ENCODE measurements around the gene PIWIL1.

The PIWIL1 gene

DNA sequence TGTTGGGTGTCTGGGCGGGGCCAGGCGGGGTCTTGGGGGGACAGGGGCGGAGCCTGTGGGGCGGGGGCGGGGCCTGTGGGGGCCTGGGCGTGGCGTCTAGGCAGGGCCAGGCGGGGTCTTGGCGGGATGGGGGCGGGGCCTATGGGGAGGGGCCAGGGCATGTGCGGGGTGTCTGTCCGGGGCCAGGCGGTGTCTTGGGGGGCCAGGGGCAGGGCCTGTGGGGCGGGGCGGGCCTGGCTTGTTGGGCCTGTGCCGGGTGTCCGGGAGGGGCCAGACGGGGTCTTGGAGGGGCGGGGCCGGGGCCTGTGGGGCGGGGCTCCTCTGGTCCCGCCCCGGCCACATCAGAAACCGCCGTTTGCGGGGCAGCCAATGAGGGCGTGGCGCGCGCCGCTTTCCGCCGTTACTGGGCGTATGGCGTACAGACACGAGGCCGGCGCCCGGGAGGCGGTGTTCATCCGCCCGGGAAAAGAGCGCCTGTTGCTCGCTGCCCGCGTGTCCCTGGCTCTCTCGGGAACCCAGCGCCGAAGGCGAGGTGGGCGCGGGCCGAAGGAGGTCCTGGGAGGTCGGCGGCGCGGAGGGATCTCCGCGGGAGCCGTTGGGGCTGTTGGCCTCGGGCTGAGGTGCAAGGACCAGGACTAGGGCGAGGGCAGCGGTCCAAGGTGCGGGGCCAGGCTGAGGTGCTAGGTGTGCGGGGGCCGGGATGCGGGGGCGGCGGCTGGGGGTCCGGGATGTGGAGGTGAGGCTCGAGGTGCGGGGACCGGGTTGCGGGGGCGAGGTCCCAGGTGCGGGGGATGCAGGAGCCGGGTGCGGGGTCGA, at the start of gene PIWIL1:
TSS of gene PIWIL1 (plus strand) at position 400 of the 816 bp plus-strand sequence. CDS start 4,705 bp downstream, outside the sequence.
- DNase-seq: no peak

DNA sequence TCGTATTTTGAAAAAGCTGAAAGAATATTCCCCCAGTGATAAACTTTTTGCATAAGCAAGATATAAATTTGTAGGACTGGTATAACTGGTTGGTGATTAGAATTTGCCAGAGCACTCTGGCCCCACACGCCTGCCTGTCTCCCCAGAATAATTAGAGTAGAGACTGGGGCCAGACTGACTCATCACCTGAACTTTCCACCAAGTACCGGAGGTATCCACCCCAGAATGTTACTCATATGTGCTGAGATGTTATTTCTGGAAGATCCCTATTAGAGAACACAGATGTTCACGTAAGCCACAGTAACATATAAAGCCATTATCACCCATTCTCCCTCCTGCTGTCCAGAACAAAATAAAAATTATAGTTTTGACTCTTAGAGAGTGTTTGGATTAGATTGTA, 49.5 kb upstream of the PIWIL1 start:
- DNase-seq: no peak

DNA sequence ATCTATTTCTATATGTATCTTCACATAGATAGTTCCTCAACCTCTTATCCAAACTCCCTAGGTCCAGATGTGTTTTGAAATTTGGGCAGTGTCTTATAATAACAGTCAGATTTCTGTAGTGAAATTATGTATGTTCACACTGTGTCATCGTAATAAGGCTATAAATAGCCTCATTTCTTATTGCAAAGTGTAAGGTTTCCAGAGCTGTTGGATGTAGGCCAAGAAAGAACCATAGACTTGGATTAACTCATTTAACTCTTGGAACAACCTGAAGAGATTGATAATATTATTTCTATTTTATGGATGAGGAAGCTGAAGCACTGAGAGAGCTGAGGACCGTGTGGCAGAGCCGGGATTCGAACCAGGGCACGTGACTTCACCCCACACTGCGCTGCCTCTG, 49.0 kb upstream of the PIWIL1 start:
- no peak for DNase-seq

DNA sequence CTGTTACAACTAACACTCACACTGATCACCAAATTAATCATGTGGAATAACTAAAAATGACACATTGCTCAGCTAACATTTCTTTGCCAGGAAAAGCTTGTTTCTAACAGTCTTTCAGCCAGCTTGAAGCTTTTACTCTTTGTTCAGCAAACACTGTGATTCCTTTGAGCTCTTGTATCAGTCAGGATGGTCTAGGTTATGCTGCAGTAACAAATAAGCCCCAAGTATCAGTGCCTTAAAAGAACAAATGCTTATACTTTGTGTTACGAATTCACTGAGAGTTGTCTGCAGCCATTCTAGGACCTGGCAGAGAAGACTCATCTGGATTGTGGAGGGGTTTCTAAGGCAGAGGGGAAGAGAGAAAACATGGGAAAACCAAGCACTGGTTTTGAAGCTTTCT, 47.6 kb upstream of the PIWIL1 start:
- no peak for DNase-seq

DNA sequence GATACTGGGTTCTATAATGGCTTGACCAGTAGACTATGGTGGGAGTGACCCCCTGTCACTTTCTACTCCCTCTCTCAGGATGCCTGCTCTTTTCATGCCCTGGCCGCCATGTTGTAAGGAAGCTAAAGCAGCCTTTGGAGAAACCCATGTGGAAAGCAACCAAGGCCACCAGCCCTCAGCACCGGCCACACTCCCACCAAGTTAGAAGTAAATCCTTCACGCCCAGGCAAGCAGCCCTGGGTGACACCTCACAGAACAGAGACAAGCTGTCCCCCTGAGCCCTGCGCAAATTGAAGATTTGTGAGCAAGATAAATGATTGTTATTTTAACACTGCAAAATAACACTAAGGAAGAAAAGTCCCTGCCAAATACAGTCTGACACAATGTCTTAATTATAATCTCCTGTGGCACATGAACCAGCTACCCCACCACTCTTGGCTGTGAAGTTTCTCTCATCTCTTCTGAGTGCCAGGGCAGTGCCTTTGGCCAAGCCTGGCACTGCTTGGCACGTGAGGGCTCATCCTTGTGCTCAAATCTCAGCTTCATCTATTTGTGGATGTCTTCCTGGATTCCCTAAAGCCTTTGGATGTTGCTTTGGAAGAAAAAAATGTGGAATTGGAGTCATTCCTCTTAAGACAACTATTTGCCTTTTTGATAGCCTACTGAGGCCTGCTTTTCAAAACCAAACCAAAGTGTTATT, 39.2 kb upstream of the PIWIL1 start:
- DNase-seq: no peak

DNA sequence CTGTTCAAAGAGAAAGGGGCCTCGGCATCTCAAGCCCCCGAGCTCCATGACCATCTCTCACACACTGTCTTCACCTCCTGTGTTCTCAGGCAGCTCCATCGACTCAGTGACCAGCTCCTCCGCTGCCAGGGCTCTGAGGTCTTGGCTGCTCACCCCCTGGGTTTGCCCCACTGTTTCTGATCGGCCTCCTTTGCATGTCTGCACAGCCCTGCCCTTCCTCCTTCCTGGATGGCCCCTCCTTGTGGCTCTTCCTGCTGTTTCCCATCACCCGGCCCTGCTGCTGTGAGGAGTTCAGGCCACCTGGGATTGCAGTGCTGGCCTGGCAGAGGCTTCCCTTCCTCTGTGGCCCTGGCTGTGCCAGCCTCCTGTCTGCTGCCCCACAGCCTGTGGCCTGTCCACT, 38.1 kb upstream of the PIWIL1 start:
- DNase-seq: no peak

DNA sequence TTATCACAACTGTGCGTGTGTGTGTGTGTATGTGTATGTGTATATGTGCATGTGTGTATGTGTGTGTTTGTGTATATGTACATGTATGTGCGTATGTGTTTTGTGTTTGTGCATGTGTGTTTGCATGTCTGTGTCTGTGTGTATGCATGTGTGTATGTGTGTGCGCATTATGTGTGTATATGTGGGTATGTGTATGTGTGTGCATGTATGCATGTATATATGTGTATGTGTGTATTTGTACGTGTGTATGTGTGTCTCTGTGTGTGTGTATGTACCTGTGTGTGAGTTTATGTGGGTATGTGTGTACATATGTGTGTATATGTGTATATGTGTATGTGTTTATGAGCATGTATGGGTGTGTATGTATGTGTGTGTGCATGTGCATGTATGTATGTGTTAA, 37.6 kb upstream of the PIWIL1 start:
- DNase-seq: no peak

DNA sequence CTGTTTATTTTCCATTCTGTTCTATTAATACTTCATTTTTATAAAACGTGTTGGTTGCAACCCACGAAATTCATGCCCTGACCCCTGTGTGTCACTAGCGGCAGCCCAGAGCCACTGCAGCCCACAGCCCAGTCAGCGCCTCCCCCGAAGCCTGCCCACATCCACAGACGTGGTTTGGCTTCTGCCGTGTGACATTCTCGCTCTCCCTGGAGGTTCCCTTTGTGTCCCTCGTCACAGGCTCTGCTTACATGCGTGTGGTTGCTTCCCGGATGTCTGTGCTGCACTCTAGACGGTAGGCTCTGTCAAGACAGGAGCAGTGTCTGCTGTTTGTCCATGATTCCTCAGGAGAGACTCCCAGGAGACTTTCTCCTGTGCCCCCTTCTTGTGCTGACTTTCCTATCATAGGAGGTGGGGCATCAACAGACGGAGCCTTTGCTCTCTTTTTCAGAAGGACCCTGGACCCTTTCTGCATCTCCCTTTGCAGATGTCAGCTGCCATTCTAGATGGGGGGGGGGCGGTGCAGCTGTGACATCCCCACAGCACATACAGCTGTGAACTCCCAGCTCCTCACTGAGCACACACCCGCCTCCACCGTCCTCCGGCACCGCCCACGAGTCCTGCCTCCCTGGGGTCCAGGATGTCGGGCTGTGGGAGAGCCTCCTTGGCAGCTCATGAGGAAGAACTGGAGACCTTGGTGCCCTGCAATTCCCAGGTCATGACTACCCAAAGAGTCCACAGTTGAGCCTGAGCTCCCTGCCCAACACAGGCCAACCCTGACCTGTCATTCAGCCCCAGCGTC, 36.8 kb upstream of the PIWIL1 start:
- DNase-seq: no peak

DNA sequence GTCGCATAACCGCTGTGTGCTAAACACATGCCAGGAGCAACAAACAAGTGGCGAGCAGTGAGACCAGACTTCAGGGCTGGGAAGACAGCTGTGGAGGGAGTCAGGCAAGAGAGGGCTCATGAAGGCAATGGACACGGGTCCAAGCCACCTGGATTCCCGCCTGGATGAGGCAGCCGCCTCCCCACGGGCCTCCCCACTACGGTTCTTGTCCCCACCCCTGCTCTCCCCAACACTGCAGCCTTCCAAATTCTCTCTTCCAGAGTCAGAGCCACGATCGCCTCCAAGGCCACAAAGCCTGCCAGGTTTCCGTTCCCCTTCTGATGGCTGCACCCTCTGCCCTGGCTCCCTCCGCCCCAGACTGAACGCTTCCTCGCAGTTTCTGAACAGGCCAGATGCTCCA, 36.1 kb upstream of the PIWIL1 start:
- DNase-seq: no peak

DNA sequence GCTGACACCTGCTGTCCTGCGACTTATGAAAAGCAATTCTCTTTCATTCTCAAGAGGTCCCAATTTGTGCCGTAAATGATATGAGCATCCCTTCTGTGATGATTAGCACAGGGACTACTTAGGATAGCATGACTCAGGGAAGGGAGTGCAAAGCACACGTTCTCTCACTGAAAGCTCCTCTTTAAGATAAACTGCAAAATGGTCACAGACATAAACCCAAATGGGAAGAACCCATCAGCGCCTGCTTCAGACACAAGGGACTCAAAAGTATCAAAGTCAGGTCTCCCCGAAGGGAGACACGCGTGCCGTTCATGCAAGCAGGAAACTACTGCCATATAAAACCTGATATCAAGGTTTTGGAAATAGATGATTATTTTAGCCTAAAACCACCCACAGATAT, 33.9 kb upstream of the PIWIL1 start:
- no peak for DNase-seq

DNA sequence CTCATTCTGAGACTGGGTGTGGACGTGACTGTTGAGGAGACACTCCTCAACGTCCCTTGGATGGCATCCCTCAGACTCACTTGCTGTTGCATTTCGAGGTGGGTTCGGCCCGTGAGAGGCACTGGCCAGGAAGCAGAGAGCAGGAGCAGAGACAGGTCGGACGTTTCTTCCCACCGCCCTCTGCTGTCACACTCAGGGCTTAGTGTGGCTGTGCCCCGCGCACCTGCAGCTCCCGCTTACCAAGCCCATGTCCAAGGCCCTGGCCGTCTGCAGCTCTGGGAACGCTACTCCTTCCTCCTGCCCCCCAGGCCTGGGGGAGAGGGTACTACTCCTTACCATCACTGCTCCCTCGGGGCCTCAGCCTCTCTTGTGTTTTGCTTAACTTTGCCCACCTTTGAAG, 29.8 kb upstream of the PIWIL1 start:
- DNase-seq: no peak

DNA sequence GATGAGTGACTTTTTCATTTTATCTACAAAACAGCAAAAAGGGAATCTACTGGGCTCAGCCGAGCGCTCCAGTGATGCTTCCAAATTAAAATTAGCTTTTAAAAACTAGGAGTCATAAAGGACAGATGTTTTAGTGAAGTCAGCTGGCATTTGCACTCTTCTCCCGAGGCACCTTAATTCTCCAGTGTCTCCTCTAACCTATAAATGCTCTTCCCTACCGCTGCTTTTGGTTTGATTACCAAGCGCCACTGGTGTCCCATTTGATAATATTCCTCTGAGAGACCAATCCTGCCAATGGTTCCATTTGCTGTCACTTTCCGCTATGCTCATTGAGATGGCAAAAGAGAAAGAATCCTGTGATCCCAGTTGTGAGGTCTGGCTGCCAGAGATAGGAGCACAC, 29.3 kb upstream of the PIWIL1 start:
- DNase-seq: no peak

DNA sequence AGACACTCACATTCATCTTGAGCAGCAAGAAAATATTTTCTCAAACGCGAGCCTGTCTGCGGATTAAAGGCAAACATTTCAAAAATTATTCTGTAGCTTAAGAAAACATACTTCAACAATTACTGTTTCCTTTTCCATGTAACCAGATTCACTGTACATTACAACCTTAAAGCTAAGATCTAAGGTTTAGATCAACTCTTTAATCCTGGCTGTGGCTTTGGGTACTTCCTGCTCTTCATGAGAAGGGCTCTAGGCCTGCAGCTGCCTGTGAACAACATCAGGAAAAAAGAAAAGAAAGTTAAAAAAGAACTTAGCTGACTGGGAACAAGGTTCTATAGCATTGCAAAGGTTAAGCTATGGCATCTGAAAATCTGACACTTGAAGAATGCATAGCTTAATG, 21.4 kb upstream of the PIWIL1 start:
- DNase-seq: no peak

DNA sequence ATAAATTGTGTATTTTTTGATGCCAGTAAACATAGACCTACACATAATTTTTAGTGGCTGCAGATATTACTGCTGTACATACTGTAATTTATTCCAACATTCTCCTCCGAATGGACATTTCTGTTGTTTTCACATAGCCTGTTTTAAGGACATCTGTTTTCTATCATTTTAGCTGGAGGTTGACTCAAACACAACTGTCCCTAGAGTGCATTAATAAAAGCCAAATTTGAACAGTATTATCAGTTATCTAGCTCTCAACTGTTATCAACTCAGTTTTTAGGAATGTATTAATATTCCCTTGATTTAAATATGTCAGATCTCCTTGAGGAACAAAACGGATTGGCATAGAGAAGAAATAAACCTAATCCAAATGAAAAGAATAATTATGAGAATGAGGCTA, 17.2 kb upstream of the PIWIL1 start:
- no peak for DNase-seq

DNA sequence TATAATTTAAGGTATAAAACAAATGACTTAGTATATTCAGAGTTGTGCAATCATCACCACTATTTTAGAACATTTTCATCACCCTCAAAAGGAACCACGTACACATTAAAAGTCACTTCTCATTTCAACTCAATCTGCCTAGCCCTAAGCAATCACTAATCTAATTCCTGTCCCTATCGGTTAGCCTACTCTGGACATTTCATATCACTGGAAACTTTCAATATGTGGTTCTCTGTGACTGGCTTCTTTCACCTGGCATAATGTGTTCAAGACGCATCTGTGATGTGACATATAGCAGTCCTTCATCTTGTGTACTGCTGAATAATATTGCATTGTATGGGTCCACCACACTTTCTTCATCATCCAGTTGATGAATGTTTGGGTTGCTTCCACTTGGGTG, 15.4 kb upstream of the PIWIL1 start:
- no peak for DNase-seq

DNA sequence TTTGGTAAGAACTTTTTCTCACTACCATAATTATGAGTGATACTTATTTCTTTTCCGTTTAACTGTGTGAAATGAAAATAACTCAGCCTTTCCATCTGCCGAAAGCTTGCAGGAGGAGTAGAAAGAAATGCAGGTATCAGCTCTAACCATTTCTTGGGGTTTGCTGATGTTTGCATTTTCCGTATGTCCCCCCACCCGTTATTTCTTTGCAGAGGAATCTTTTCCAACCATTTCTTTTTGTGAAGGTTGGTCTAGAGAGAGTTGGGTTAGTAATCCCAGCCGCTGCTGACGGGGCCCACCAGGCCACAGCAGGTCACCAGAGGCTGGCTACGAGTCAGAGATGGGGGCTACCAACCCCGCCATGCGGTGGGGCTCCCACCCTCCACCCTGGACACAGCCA, 7.0 kb upstream of the PIWIL1 start:
- no peak for DNase-seq

DNA sequence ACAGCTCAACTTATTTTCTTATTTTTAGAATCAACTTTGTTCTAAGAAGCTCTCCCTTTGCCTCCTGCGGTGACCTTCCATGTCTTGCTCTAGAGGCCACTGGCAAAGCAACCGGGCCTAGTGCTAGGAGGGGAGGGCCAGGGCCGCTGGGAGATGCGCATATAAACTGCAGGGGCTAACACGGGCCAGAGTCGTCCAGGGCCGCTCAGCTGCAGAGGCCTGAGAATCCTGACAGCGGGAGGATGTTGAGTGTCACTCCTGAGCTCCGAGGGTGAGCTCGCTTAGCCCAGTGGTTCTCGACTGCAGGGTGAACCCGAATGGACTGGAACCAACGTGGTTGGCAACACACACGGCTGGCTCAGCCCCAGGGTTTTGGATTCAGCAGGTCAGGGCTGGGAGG, 6.5 kb upstream of the PIWIL1 start:
- no peak for DNase-seq

DNA sequence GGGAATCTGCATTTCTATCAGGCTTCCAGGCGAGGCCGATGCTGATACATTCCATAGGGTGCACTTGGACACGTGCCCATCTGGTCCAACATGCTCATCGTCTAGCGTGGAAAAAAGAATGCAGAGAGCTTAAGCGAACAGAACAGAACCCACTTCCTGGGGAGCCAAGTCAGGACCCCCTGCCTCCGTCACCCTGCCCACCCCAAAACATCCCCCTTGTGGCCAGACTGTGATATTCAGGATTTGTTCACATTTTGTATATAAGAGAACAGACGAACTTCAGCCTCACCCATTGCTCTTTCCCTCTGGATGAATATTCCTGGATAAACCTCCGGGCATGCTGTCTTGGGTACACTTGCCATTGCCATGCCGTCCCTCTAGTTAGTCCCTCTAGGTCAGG, 4.3 kb upstream of the PIWIL1 start:
- DNase-seq: no peak

DNA sequence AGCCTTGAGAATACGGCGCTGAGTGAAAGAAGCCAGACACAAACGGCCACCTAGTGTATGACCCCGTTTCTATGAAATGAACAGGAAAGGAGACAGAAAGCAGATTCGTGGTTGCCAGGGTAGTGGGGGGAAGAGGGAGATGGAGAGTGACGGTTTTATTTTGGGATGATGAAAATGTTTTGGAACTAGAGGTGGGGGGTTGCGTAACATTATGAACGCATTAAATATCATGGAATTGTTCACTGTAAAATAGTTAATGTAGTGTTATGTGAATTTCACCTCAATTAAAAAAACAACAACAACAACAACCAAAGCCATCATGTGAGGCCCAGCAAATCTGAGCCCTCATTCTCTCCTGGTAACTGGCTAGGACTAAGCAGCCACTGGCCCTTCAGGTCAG, 3.3 kb upstream of the PIWIL1 start:
- DNase-seq: no peak

DNA sequence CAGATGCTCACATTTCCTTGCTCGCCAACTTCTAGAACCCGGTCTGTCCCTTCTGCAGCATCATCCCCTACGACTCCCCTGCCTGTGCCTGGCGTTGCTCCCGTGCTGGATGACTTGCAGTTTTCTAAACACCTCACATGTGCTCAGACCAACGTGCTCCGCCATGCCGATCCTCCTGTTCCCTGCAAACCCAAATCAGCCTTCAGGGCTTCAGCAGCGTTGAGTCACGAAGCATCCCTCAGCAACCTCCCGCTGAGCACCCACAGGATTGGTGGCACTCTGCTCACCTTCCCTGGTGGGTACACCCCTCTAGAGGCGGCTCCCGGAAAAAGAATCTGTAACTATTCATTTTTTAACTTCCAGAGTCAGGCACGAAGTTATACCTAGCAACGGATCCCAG, 2.8 kb upstream of the PIWIL1 start:
- no peak for DNase-seq

DNA sequence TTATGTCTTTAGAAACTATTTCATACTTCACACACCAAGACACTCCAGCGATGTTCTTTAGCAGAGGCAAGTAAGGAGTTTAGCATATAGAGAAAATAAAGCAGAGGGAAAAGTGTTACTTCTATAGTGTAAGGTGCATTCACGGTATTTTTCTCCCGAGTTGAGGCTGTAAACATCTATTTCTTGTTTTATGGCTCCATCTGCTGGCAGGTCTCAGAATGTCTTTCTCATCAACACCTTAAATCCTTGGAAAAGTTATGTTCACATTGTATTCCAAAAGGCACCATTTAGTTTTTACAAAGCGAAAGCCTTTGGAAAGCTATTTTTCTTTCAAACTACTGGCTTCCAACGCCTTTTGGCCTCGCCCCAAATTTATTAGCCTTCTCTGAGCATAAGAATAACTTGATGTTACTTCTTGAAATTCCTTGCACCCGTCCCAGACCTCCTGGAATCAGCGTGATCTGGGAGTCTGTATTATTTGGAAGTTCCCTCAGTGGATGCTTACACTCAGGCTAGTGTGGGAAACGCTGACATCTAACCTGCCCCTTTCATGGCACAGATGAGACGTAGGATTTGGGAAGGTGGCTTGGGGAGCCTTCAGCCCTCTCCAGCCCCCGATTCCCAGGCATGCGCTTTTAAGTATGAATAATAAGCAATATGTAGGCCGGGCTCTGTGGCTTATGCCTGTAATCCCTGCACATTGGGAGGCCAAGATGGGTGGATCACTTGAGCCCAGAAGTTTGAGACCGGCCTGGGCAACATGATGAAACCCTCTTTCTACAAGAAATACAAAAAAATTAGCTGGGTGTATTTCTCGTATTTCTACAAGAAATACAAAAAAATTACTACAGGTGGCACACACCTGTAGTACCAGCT, 1.9 kb upstream of the PIWIL1 start:
- peak; percentile 28 for DNase-seq

DNA sequence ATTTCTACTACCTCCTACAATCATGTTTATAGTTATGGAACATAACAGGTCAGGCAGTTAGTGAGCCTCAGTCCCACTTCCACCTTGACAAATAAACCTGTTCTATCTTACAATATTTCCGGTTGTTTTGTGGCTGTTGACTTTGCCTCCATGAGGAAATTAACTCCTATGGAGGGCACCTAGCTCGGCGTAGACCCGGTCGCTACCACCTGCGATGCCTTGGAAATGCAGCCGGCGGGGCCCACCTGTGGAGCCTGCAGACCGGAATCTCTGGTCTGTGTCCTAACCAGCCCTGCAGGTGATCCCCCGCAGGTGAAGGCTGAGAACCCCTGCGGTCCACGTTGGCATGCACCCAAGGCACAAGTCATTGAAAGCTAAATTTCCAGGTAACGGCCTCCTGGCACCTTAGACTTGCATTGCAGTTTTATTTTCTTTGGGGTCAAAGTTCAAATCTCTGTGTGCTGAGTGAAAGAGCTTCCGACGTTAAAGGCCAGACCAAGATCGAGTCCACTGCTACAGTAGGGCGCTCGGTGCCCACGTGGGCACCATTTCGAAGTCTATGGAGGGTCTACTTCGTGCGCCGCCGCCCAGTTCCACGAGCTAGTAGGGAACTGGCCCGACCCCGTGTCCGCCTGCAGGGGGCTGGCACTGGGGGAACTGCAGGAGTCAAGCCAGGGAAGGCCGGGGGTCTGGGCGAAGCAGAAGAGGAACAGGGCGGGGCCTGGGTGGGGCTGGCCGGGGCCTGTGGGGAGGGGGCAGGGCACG, 782 bp upstream of the PIWIL1 start:
- DNase-seq: no peak

All from CD4-positive, alpha-beta T cell treated with Interleukin-12 subunit alpha and Interleukin-12 subunit beta, for 1 hour (primary cell).